Measurements from ENCODE around the gene DRICH1. TPM values are rescaled to one million over a fixed set of nuclear protein-coding genes. Genes with fewer than 3 reads are reported as not detected.
"Not testable (repeated sequence)": the region's sequence is repeated elsewhere in the genome, so short reads cannot be mapped to it uniquely, and the experiment has no call there.

The DRICH1 gene
- total RNA-seq, 1 donor from 2014 or later, result 0.43 TPM

DNA sequence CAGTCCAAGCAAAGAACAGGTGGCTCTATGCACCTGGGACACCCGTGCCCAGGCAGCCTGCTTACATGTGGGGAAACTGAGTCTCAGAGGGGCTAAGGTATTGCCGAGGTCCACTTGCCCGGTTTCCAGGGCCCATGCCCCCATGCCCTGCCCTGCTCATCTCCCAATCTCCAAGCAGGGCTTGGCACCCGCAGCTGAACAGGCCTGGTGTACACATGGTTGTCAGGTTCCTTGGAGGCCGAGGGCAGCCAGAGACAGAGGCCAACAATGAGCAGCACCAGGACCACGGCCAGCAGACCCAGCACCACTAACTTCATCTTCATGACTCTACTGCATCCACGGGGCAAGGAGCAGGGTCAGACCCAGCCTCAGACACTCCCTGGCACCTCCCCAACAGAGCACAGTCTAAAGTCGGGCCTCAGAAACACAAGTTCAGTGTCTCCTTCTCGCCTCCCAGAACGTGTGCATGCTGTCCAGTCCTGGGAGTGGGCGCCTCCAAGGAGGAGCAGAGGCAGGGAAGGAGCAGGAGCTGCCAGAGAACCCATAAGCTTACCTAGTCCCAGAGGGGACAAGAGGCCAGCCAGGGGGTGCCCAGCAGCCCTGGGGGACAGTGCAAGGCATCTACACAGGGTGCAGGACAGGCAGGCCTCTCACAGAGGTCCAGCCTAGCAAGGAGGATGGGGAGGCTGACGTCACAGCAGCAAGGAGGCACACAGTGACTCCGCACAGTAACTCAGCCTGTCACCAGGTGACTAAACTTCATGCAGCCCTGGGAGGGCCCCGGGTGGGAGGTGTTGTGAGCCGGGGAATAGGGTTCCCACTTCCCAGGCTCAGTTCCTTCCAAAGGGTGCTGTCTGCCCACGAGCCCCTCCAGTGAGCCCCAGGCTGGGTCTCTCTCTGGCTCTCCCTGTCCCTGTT lies 38.5 kb upstream of the DRICH1 start:
- DNase-seq (ENCODE audit: extremely low spot score, unreplicated experiment), result no peak
- H3K27me3 Mint-ChIP-seq (ENCODE audit: unreplicated experiment), result no peaks in the 10 kb centered on the region
- no peaks in the 10 kb centered on the region for H3K4me1 Mint-ChIP-seq (ENCODE audit: unreplicated experiment)
- no peak overlapping the region for H3K27ac Mint-ChIP-seq (ENCODE audit: unreplicated experiment)
- H3K36me3 Mint-ChIP-seq (ENCODE audit: unreplicated experiment), result peaks cover 5% of the 10 kb centered on the region
- TF ChIP-seq CTCF (IDR thresholded peaks at IDR 0.05), result no peak
- H3K9me3 Mint-ChIP-seq (ENCODE audit: unreplicated experiment), result no peaks in the 10 kb centered on the region
- no peak overlapping the region for H3K4me3 Mint-ChIP-seq (ENCODE audit: unreplicated experiment)

DNA sequence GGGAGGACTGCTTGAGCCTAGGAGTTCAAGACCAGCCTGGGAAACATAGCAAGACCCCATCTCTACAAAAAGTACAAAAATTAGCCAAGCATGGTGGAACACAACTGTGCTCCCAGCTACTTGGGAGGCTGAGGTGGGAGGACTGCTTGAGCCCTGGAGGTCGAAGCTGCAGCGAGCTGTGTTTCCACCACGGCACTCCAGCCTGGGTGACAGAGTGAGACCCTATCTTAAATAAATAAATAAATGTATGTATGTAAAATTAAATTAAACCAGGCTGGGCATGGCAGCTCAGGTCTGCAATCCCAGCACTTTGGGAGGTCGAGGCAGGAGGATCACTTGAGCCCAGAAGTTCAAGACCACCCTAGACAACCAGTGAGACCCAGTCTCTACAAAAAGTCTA lies 28.3 kb upstream of the DRICH1 start:
- peaks cover 33% of the 10 kb centered on the region for H3K36me3 Mint-ChIP-seq (ENCODE audit: unreplicated experiment)
- DNase-seq (ENCODE audit: extremely low spot score, unreplicated experiment); H3K27me3 Mint-ChIP-seq (ENCODE audit: unreplicated experiment); H3K4me3 Mint-ChIP-seq (ENCODE audit: unreplicated experiment); H3K4me1 Mint-ChIP-seq (ENCODE audit: unreplicated experiment); H3K27ac Mint-ChIP-seq (ENCODE audit: unreplicated experiment); H3K9me3 Mint-ChIP-seq (ENCODE audit: unreplicated experiment): not testable (repeated sequence)

- Mint-ChIP-seq H3K4me3 (ENCODE audit: unreplicated experiment) (no peak overlapping the region), H3K4me1 (ENCODE audit: unreplicated experiment) (no peaks in the 10 kb centered on the region), H3K27ac (ENCODE audit: unreplicated experiment) (no peak overlapping the region), H3K9me3 (ENCODE audit: unreplicated experiment) (no peaks in the 10 kb centered on the region), H3K36me3 (ENCODE audit: unreplicated experiment) (peaks cover 27% of the 10 kb centered on the region), H3K27me3 (ENCODE audit: unreplicated experiment) (no peaks in the 10 kb centered on the region)
- DNase-seq (ENCODE audit: extremely low spot score, unreplicated experiment), result no peak
- no peak for TF ChIP-seq CTCF (IDR thresholded peaks at IDR 0.05)
Observed at GRCh38 chr22:23657727-23658126, 25.6 kb upstream of the DRICH1 start.

GRCh38 chr22:23655891-23656475 lies 23.9 kb upstream of the DRICH1 start:
- no peak for DNase-seq (ENCODE audit: extremely low spot score, unreplicated experiment)
- Mint-ChIP-seq H3K27ac (ENCODE audit: unreplicated experiment) (no peak overlapping the region), H3K4me1 (ENCODE audit: unreplicated experiment) (no peaks in the 10 kb centered on the region), H3K36me3 (ENCODE audit: unreplicated experiment) (peaks cover 22% of the 10 kb centered on the region), H3K27me3 (ENCODE audit: unreplicated experiment) (no peaks in the 10 kb centered on the region), H3K4me3 (ENCODE audit: unreplicated experiment) (no peak overlapping the region), H3K9me3 (ENCODE audit: unreplicated experiment) (no peaks in the 10 kb centered on the region)
- TF ChIP-seq CTCF (IDR thresholded peaks at IDR 0.05), result no peak

- H3K9me3 Mint-ChIP-seq (ENCODE audit: unreplicated experiment), result no peaks in the 10 kb centered on the region
- no peak for TF ChIP-seq CTCF (IDR thresholded peaks at IDR 0.05)
- peaks cover 10% of the 10 kb centered on the region for H3K36me3 Mint-ChIP-seq (ENCODE audit: unreplicated experiment)
- no peak for DNase-seq (ENCODE audit: extremely low spot score, unreplicated experiment)
- no peak overlapping the region for H3K4me3 Mint-ChIP-seq (ENCODE audit: unreplicated experiment)
- H3K27ac Mint-ChIP-seq (ENCODE audit: unreplicated experiment), result no peak overlapping the region
- no peaks in the 10 kb centered on the region for H3K27me3 Mint-ChIP-seq (ENCODE audit: unreplicated experiment)
- no peaks in the 10 kb centered on the region for H3K4me1 Mint-ChIP-seq (ENCODE audit: unreplicated experiment)
Observed at GRCh38 chr22:23652711-23653110, 20.6 kb upstream of the DRICH1 start.

Data from osteocyte (in vitro differentiated cells).